B cell (primary cell): ENCODE results near the gene CTRL. TPM values are rescaled to one million over a fixed set of nuclear protein-coding genes. Genes with fewer than 3 reads are reported as not detected.

Source experiments
- ATAC-seq: fragments of 200-7000 bp; cut with Tn5 transposase; one replicate; pipeline ENCODE4 v1.10.0; 2021; ENCODE audit warnings: low read depth, mild to moderate bottlenecking, moderate number of reproducible peaks, moderate library complexity
- CTCF ChIA-PET: fragments of 350-600 bp; sonication (Branson Sonifier 250); formaldehyde crosslinking; loops from one replicate; lab custom pipeline; 2021; ENCODE audit warnings: antibody characterized with exemption, inconsistent platforms; lab: Charles Lee
- POLR2A ChIA-PET: fragments of 350-600 bp; sonication (Branson Sonifier 250); formaldehyde crosslinking; loops from one replicate; lab custom pipeline; 2021; ENCODE audit warnings: antibody characterized with exemption; lab: Charles Lee
- DNase-seq: peaks from one replicate; pipeline ENCODE4 v3.0.0; 2013
- H2AFZ ChIP-seq: 2 replicates; pipeline ENCODE4 v1.6.1; 2012; ENCODE audit warnings: mild to moderate bottlenecking, low read depth, low read length; ENCODE audit not compliant: insufficient read depth, poor library complexity, severe bottlenecking
- H3K27ac ChIP-seq, 2 donors: 1 replicate in 1 of 2; 2 replicates in 1 of 2; pipeline ENCODE4 v1.5.1; 2012 to 2013; ENCODE audit warnings: low read length in 2 of 2, mild to moderate bottlenecking in 2 of 2, moderate library complexity in 1 of 2
- H3K27me3 ChIP-seq, 4 experiments: fragments of 200-600 bp in 1 of 4; sonication (generic) in 1 of 4; replicated peaks in 1 of 4; 1 replicate in 2 of 4; 2 replicates in 2 of 4; pipeline versions ENCODE4 v1.6.1 to v1.7.0; 2013 to 2016; ENCODE audit warnings: low read length in 3 of 4, mild to moderate bottlenecking in 2 of 4, mixed read lengths in 1 of 4, moderate library complexity in 1 of 4; ENCODE audit not compliant: insufficient read depth in 4 of 4, control insufficient read depth in 3 of 4; ENCODE audit errors: control extremely low read depth in 1 of 4
- H3K36me3 ChIP-seq, 2 experiments: replicated peaks in 1 of 2; 1 replicate in 1 of 2; 2 replicates in 1 of 2; pipeline versions ENCODE4 v1.6.1 to v1.7.1; 2013; ENCODE audit warnings: low read length in 1 of 2; ENCODE audit not compliant: insufficient read depth in 2 of 2, control insufficient read depth in 1 of 2; ENCODE audit errors: control extremely low read depth in 1 of 2, extremely low read depth in 1 of 2
- H3K4me1 ChIP-seq, 2 donors: fragments of 200-600 bp in 1 of 2; sonication (generic) in 1 of 2; 1 replicate in 1 of 2; 2 replicates in 1 of 2; pipeline versions ENCODE4 v1.5.1 to v1.6.1; 2013 to 2017; ENCODE audit warnings: low read length in 2 of 2; ENCODE audit not compliant: control insufficient read depth in 2 of 2, insufficient read depth in 2 of 2
- H3K4me2 ChIP-seq: replicated peaks from 2 replicates; pipeline ENCODE3; 2012; ENCODE audit warnings: mild to moderate bottlenecking, low read depth, low read length; ENCODE audit not compliant: poor library complexity, severe bottlenecking
- H3K4me3 ChIP-seq, 5 experiments: fragments of 200-600 bp in 1 of 5; sonication (generic) in 1 of 5; 1 replicate in 3 of 5; 2 replicates in 2 of 5; pipeline versions ENCODE4 v1.5.1 to v1.7.0; 2011 to 2016; ENCODE audit warnings: low read length in 4 of 5, mild to moderate bottlenecking in 4 of 5, low read depth in 2 of 5, control low read depth in 1 of 5, moderate library complexity in 1 of 5; ENCODE audit not compliant: insufficient read depth in 1 of 5; ENCODE audit errors: control extremely low read depth in 1 of 5, extremely low read depth in 1 of 5
- H3K79me2 ChIP-seq: fragments of 200-600 bp; sonication (generic); one replicate; pipeline ENCODE4 v1.6.0; 2016; ENCODE audit warnings: low read length; ENCODE audit not compliant: control insufficient read depth, insufficient read depth
- H3K9ac ChIP-seq: fragments of 200-600 bp; sonication (generic); 2 replicates; pipeline ENCODE4 v1.6.1; 2017; ENCODE audit warnings: mild to moderate bottlenecking, low read length, moderate library complexity
- H3K9me3 ChIP-seq, 3 donors: one replicate each; pipeline versions ENCODE4 v1.6.1 to v1.7.1; 2013; ENCODE audit warnings: low read length in 2 of 3; ENCODE audit not compliant: control insufficient read depth in 2 of 3, insufficient read depth in 1 of 3; ENCODE audit errors: control extremely low read depth in 1 of 3
- H4K20me1 ChIP-seq: 2 replicates; pipeline ENCODE4 v1.6.0; 2012; ENCODE audit warnings: mild to moderate bottlenecking, low read length; ENCODE audit not compliant: insufficient read depth, control insufficient read depth, poor library complexity, severe bottlenecking
- H3K27ac Mint-ChIP-seq: one replicate; pipeline ENCODE4 v1.8.0; 2021; ENCODE audit warnings: mixed read lengths
- H3K27me3 Mint-ChIP-seq: one replicate; pipeline ENCODE4 v1.8.0; 2021; ENCODE audit warnings: mixed read lengths
- H3K4me1 Mint-ChIP-seq: one replicate; pipeline ENCODE4 v1.8.0; 2021; ENCODE audit warnings: mixed read lengths
- H3K4me3 Mint-ChIP-seq: one replicate; pipeline ENCODE4 v1.8.0; 2021; ENCODE audit warnings: mixed read lengths
- H3K9me3 Mint-ChIP-seq: one replicate; pipeline ENCODE4 v1.8.0; 2022; ENCODE audit warnings: mixed read lengths; ENCODE audit not compliant: insufficient read depth
- EZH2 ChIP-seq: IDR thresholded peaks from 2 replicates; pipeline ENCODE4 v1.6.1; 2012; ENCODE audit warnings: borderline replicate concordance, low read depth, mild to moderate bottlenecking, moderate library complexity, low read length; ENCODE audit not compliant: insufficient read depth, poor library complexity, severe bottlenecking
- WGBS: methylation state at CpG from one replicate; pipeline ENCODE4 v1.1.5; 2013; ENCODE audit warnings: missing lambda C conversion rate; ENCODE audit not compliant: insufficient coverage; 5-methylcytosine and 5-hydroxymethylcytosine counted together
- intact Hi-C: fragments of 100-400 bp; cut with micrococcal nuclease; formaldehyde crosslinking; loops from one replicate; pipeline ENCODE4 v1.10.0; 2022
- polyA plus RNA-seq: library from polyadenylated mRNA; depleted of rRNA; stranded (reverse); fragments of >200 nt; gene quantifications from 2 replicates; pipeline ENCODE4 v1.2.3, GENCODE V29; 2012
- total RNA-seq, 2 donors: library from RNA; stranded (reverse); fragments of 120-200 nt in 1 of 2; gene quantifications; 1 replicate in 1 of 2; 2 replicates in 1 of 2; pipeline versions ENCODE4 v1.2.3 to v1.2.4, GENCODE V29; 2013 to 2022
- TF ChIP-seq, protein P1 (sequence below): fragments of 200-600 bp; IDR thresholded peaks from one replicate; pipeline ENCODE4 v1.8.0; 2022; ENCODE audit warnings: antibody characterized with exemption, mild to moderate bottlenecking

Gene CTRL
- total and polyA plus RNA-seq, 2 donors (not counting 1 experiment from before 2014, with no cell fraction given): 5.8 to 19.0 TPM

DNA sequence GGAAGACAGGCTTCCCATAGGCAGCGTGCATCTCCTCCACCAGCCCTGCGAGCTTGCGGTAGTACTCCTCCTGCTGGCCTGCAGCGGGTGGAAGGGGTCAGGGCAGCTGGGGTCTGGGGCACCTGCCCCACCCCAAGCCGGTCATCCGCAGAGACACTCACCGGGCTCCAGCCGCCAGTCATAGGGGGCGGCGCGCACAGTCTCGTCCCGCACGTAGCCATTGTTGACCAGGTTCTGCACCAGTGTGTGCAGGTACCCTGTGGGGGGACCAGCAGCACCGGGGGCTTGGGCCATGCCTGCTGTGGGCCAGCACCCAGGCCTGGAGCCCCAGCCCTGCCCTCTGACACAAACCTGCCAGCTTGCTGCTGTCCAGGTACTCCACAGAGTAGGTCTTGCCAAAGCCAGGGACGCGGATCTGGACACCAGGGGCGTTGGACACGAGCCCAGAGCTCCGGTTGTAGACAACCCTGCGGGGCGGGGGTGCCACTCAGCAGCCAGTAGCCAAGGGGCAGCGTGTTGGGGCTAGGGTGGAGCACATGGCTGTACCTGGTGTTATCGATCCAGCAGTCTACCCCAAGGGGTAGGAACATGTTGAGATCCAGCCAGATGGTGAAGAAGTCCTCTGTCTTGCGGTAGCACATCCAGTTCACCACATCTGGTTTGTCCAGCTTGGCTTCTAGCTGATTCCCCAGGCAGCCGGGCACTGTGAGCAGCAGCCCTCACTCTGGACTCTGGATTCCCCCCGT is 11.0 kb upstream of the CTRL start:
- 97% methylated on average over 27 of the region's 27 CpGs for WGBS
- POLR2A ChIA-PET: interaction anchor here (0.6 kb wide), 2 partner anchors 22 to 825 kb away, joined by 3 read pairs; no protein-coding TSS in a partner anchor

DNA sequence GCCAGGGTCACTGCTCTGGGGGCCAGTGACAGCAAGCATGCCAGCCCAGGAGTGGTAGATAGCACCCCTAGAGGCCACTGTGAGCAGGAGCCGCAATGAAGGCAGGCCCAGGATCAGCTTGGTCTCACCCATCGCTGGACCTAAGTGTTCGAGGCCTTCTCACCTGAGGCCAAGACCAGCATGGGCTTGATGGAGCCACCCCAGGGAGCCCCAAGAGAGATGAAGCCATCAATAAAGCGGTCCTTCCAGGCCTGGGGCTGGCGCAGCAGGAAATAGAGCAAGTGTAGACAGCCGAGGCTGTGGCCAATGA is 10.5 kb upstream of the CTRL start:
- peaks cover 17% of the 10 kb centered on the region for H3K4me1 Mint-ChIP-seq
- Histone ChIP-seq H3K27me3 (no peaks in the 10 kb centered on the region), H3K27ac (no peak overlapping the region), H3K79me2 (peaks cover 61% of the 10 kb centered on the region), H3K4me2 (no peak overlapping the region), H3K9ac (no peak overlapping the region), H3K4me3 (no peak overlapping the region), H3K9me3 (no peaks in the 10 kb centered on the region), H4K20me1 (peaks cover 11% of the 10 kb centered on the region), H2AFZ (no peak overlapping the region), H3K4me1 (peaks cover 15 to 33% of the 10 kb centered on the region in 2 donors), H3K36me3 (peaks cover 0 to 9% of the 10 kb centered on the region in 2 experiments)
- no peaks in the 10 kb centered on the region for H3K9me3 Mint-ChIP-seq
- intact Hi-C loops: no loop called here
- ATAC-seq (peak; percentile 67), DNase-seq (peak; percentile 50)
- H3K27me3 Mint-ChIP-seq: no peaks in the 10 kb centered on the region
- POLR2A ChIA-PET: no interaction called here
- no peak overlapping the region for H3K4me3 Mint-ChIP-seq
- 85% methylated on average over 6 of the region's 6 CpGs for WGBS
- CTCF ChIA-PET: interaction anchor here (0.7 to 2.9 kb wide), 10 partner anchors 8 to 126 kb away, joined by 3 to 12 read pairs (median 4); partner anchors contain the start of gene NRN1L
- no peak overlapping the region for H3K27ac Mint-ChIP-seq
- no peak for TF ChIP-seq EZH2
- TF ChIP-seq, protein P1, sequence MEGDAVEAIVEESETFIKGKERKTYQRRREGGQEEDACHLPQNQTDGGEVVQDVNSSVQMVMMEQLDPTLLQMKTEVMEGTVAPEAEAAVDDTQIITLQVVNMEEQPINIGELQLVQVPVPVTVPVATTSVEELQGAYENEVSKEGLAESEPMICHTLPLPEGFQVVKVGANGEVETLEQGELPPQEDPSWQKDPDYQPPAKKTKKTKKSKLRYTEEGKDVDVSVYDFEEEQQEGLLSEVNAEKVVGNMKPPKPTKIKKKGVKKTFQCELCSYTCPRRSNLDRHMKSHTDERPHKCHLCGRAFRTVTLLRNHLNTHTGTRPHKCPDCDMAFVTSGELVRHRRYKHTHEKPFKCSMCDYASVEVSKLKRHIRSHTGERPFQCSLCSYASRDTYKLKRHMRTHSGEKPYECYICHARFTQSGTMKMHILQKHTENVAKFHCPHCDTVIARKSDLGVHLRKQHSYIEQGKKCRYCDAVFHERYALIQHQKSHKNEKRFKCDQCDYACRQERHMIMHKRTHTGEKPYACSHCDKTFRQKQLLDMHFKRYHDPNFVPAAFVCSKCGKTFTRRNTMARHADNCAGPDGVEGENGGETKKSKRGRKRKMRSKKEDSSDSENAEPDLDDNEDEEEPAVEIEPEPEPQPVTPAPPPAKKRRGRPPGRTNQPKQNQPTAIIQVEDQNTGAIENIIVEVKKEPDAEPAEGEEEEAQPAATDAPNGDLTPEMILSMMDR: peak; percentile 71

More for the DNA sequence above, 11.0 kb upstream of the CTRL start:
- no peak overlapping the region for H2AFZ ChIP-seq
- Mint-ChIP-seq H3K9me3 (no peaks in the 10 kb centered on the region), H3K4me3 (no peak overlapping the region), H3K4me1 (peaks cover 14% of the 10 kb centered on the region), H3K27me3 (no peaks in the 10 kb centered on the region), H3K27ac (no peak overlapping the region)
- ATAC-seq (no peak), DNase-seq (no peak)
- no peaks in the 10 kb centered on the region for H3K9me3 ChIP-seq
- no peak overlapping the region for H3K4me3 ChIP-seq
- no peak overlapping the region for H3K4me2 ChIP-seq
- peaks cover 0 to 9% of the 10 kb centered on the region in 2 experiments for H3K36me3 ChIP-seq
- no peak for TF ChIP-seq EZH2
- TF ChIP-seq, protein P1: no peak
- peaks cover 56% of the 10 kb centered on the region for H3K79me2 ChIP-seq
- intact Hi-C loops: no loop called here
- no peak overlapping the region for H3K9ac ChIP-seq
- H3K4me1 ChIP-seq: peaks cover 10 to 28% of the 10 kb centered on the region in 2 donors
- CTCF ChIA-PET: interaction anchor here (0.7 to 2.9 kb wide), 8 partner anchors 7 to 126 kb away, joined by 3 to 12 read pairs (median 4); partner anchors contain the start of gene NRN1L
- peaks cover 11% of the 10 kb centered on the region for H4K20me1 ChIP-seq
- no peaks in the 10 kb centered on the region for H3K27me3 ChIP-seq
- H3K27ac ChIP-seq: no peak overlapping the region
